K562 (cell line): ENCODE results near the gene WDR18. TPM values are rescaled to one million over a fixed set of nuclear protein-coding genes. Genes with fewer than 3 reads are reported as not detected.

Source experiments
- ADNP ChIP-seq: fragments of 200-800 bp; sonication (Bioruptor generic); IDR thresholded peaks from 2 replicates; pipeline ENCODE4 v1.6.1; 2016; ENCODE audit warnings: missing genetic modification characterization, missing compliant biosample characterization
- GMEB1 ChIP-seq: fragments of 250-450 bp; sonication (Bioruptor Pico); IDR thresholded peaks from 2 replicates; pipeline ENCODE4 v1.4.0; 2020; ENCODE audit warnings: mild to moderate bottlenecking
- HNRNPK ChIP-seq: fragments of 200-400 bp; formaldehyde crosslinking; IDR thresholded peaks from one replicate; pipeline ENCODE4 v1.6.1; 2018; ENCODE audit warnings: mild to moderate bottlenecking, low read depth, low read length; ENCODE audit not compliant: poor library complexity, severe bottlenecking
- KLF1 ChIP-seq: fragments of 450-650 bp; IDR thresholded peaks from 2 replicates; pipeline ENCODE4 v1.6.1; 2016; ENCODE audit warnings: missing genetic modification characterization, missing compliant biosample characterization
- MGA ChIP-seq: fragments of 450-650 bp; IDR thresholded peaks from 2 replicates; pipeline ENCODE4 v1.6.1; 2016; ENCODE audit warnings: mild to moderate bottlenecking, moderate library complexity
- MTA1 ChIP-seq: fragments of 450-650 bp; IDR thresholded peaks from 2 replicates; pipeline ENCODE4 v1.6.1; 2017; ENCODE audit warnings: borderline replicate concordance
- MYC ChIP-seq, 2 experiments: fragments of 250-450 bp in 1 of 2; sonication (Bioruptor Pico) in 1 of 2; IDR thresholded peaks; 2 replicates each; pipeline versions ENCODE4 v1.5.1 to v1.6.1; 2012 to 2021; ENCODE audit warnings: low read depth in 2 of 2, borderline replicate concordance in 1 of 2, improper control_type of control experiment in 1 of 2, low read length in 1 of 2, mild to moderate bottlenecking in 1 of 2, moderate library complexity in 1 of 2
- TGIF2 ChIP-seq: sonication (generic); formaldehyde crosslinking; IDR thresholded peaks from 2 replicates; pipeline ENCODE4 v1.8.1; 2022; ENCODE audit warnings: mild to moderate bottlenecking, missing genetic modification reagents, moderate library complexity
- ZBTB12 ChIP-seq: fragments of 250-450 bp; sonication (Bioruptor Pico); IDR thresholded peaks from 2 replicates; pipeline ENCODE4 v1.4.0; 2020
- ZNF174 ChIP-seq: fragments of 250-450 bp; sonication (Bioruptor Pico); IDR thresholded peaks from 2 replicates; pipeline ENCODE4 v1.4.0; 2020; ENCODE audit warnings: mild to moderate bottlenecking
- ZNF707 ChIP-seq: fragments of 250-450 bp; sonication (Bioruptor Pico); conservative IDR thresholded peaks from 2 replicates; pipeline ENCODE4 v1.8.0; 2022; ENCODE audit warnings: inconsistent platforms, mild to moderate bottlenecking, moderate library complexity
- polyA plus RNA-seq, 8 experiments: library from polyadenylated mRNA; depleted of rRNA in 4 of 8; stranded (reverse) in 5 of 8; unstranded in 3 of 8; fragments of >200 nt; fragmentation: Nextera tagmentation in 2 of 8; fragmentation: Illumina TruSeq in 1 of 8; extraction: Ambion mirVana in 2 of 8; extraction: Trizol in 1 of 8; gene quantifications; 2 replicates each; pipeline versions ENCODE4 v1.2.1 to v1.2.3, GENCODE V29; 2011 to 2014; ENCODE audit warnings: inconsistent platforms in 1 of 8, missing spikeins in 1 of 8
- total RNA-seq, 7 experiments: library from RNA; depleted of rRNA in 6 of 7; stranded (reverse); fragments of >200 nt in 6 of 7; fragmentation: Illumina TruSeq in 2 of 7; extraction: Trizol in 2 of 7; gene quantifications; 2 replicates each; pipeline versions ENCODE4 v1.2.1 to v1.2.3, GENCODE V29; 2011 to 2021; ENCODE audit warnings: low replicate concordance in 1 of 7

Gene WDR18
- total and polyA plus RNA-seq, 9 of the 15 experiments (the other 6 are each of a cell fraction or from before 2014, with no cell fraction given), result 0.65 to 181 (median 30.1) TPM

GRCh38 chr19:958967-959855, 24.9 kb upstream of the WDR18 start (continued):
- TF ChIP-seq MGA, result peak; percentile 43
- TF ChIP-seq ZNF707 (CRISPR knock-in tag), result no peak
- TF ChIP-seq GMEB1 (CRISPR knock-in tag), result 0 out of 2 replicates have a peak, but pooled peaks have one; percentile 38
- TF ChIP-seq TGIF2 (CRISPR knock-in tag), result no peak
- TF ChIP-seq ZNF174 (CRISPR knock-in tag), result no peak
- TF ChIP-seq MTA1, result peak; percentile 51; the same call in 1 of the 2 replicates
- no peak for TF ChIP-seq HNRNPK
- no peak for TF ChIP-seq KLF1 (tag)
- peak; percentile 29; the same call in 1 of the 2 replicates for TF ChIP-seq ZBTB12 (CRISPR knock-in tag)
- no peak for TF ChIP-seq ADNP (tag)
- 0 out of 2 replicates have a peak, but pooled peaks have one; percentile 46 for TF ChIP-seq MYC (IDR thresholded peaks at IDR 0.05; ENCODE audit: low read depth, low read length)
- no peak for TF ChIP-seq MYC (CRISPR knock-in tag; IDR thresholded peaks at IDR 0.05; ENCODE audit: borderline replicate concordance, low read depth)
